OCI-LY1 (cell line): Measurements from ENCODE around the gene CABYR.

Experiments
- EZH2 ChIP-seq: fragments of 200-600 bp; sonication (generic), shearing (Covaris generic); IDR thresholded peaks from 2 replicates; pipeline ENCODE4 v1.8.0; 2017; ENCODE audit warnings: borderline replicate concordance, mixed run types, mild to moderate bottlenecking, antibody characterized with exemption, low read length, moderate library complexity, mixed read lengths
- TF ChIP-seq, protein P1 (sequence below): fragments of 200-600 bp; sonication (generic), shearing (Covaris generic); IDR thresholded peaks from 2 replicates; pipeline ENCODE4 v1.5.1; 2017; ENCODE audit warnings: mild to moderate bottlenecking, antibody characterized with exemption, low read length, moderate library complexity, mixed read lengths

DNA sequence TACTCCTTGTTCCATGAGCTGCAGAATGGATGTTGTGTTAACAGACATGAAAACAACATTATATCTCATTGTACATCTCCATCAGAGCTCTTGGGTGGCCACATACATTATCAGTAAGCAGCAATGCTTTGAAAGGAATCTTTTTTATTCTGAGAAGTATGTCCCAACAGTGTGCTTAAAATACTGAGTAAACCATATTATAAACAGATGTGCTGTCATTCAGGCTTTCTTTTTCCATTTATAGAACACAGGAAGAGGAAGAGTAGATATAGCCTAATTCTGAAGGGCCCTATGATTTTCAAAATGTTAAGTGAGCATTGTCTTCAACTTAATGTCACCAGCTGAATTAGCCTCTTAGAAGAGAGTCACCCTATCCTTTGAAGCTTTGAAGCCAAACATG, 44.3 kb upstream of the CABYR start:
- no peak for TF ChIP-seq EZH2
- TF ChIP-seq, protein P1, sequence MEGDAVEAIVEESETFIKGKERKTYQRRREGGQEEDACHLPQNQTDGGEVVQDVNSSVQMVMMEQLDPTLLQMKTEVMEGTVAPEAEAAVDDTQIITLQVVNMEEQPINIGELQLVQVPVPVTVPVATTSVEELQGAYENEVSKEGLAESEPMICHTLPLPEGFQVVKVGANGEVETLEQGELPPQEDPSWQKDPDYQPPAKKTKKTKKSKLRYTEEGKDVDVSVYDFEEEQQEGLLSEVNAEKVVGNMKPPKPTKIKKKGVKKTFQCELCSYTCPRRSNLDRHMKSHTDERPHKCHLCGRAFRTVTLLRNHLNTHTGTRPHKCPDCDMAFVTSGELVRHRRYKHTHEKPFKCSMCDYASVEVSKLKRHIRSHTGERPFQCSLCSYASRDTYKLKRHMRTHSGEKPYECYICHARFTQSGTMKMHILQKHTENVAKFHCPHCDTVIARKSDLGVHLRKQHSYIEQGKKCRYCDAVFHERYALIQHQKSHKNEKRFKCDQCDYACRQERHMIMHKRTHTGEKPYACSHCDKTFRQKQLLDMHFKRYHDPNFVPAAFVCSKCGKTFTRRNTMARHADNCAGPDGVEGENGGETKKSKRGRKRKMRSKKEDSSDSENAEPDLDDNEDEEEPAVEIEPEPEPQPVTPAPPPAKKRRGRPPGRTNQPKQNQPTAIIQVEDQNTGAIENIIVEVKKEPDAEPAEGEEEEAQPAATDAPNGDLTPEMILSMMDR, result no peak
